Activated naive CD4-positive, alpha-beta T cell (primary cell): ENCODE results near the gene RPL6.
"Not testable (repeated sequence)": the region's sequence is repeated elsewhere in the genome, so short reads cannot be mapped to it uniquely, and the experiment has no call there.

Source experiments
- DNase-seq, 4 experiments: peaks; one replicate each; lab custom pipeline; 2025; lab: John Stamatoyannopoulos, UW

Gene RPL6

DNA sequence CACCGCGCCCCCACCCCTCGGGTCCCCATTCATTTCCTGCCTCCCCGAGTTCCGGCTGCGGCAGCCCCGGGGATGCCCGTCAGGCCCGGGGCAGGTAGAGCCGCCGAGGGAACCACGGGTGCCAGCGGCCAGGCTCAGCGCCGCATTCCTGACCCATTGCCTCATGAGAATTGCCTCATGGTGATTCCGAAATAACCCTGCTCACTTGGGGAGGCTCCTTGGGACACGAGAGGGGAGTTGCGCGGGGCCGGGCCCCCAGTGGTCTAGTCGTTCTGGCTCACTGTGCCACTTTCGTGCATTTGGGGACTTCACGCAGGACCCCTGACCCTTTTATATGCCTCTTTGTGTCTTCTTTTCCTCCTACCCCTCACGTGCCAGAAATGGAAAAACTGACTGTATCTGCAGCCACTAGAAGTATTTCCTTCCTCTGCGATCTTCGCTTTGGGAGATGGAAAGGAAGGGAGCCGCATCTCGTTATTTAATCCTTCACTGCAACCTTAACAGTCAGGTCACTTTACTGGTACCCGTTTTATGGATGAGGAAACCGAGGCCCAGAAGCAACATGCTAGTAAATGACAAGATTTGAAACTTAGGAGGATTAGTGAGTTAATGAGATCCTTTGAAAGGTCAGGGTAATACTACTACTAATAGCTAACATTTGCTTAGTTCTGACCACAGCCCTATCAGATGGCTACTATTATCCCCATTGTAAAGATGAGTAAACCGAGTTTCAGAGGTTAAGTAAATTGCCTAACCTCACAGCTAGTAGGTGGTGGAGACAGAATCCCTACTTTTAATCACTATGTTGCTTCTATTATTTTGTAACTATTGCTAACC is 10.1 kb upstream of the RPL6 start:
- peak in 2 of 4 experiments; percentile 32 to 42 for DNase-seq

DNA sequence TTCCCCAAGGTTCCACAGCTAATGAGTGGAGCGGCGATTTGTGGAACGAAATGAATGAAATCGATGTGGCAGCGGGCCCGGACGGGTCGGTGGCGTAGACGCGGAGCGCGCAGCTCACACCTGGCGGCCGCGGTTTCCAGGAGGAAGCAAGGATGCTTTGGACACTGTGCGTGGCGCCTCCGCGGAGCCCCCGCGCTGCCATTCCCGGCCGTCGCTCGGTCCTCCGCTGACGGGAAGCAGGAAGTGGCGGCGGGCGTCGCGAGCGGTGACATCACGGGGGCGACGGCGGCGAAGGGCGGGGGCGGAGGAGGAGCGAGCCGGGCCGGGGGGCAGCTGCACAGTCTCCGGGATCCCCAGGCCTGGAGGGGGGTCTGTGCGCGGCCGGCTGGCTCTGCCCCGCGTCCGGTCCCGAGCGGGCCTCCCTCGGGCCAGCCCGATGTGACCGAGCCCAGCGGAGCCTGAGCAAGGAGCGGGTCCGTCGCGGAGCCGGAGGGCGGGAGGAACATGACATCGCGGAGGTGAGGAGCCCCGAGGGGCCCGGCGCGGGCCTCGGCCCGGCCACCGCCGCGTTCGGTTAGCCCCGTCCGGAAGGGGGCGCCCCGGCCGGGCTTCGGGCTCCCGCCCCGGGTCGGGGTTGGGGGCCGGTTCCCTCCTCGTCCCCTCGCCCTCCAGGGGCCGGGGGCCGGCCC is 9.3 kb upstream of the RPL6 start, which contains the start of gene PTPN11:
PTPN11 (plus strand) TSS at position 340 of the 689 bp plus-strand sequence; CDS start at position 505, 165 bp downstream.
- peak; percentile 75 to 84 (median 80) for DNase-seq

DNA sequence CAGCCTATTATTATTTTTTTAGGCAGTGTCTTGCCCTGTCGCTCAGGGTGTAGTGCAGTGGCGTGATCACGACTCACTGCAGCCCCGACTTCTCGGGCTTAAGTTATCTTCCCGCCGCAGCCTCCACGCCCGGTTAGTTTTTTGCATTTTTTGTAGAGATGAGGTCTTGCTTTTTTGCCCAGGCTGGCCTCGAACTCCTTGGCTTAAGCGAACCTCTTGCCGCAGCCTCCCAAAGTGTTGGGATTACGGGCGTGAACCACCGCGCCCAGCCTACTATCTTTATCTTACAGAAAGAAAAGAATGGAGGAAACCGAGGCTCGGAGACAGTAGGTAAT is 8.8 kb upstream of the RPL6 start:
- no peak for DNase-seq

- not testable (repeated sequence) for DNase-seq
Measured at GRCh38 chr12:112415457-112415856, 6.1 kb upstream of the RPL6 start.

- no peak for DNase-seq
Measured at GRCh38 chr12:112413855-112414625, 4.6 kb upstream of the RPL6 start.

DNA sequence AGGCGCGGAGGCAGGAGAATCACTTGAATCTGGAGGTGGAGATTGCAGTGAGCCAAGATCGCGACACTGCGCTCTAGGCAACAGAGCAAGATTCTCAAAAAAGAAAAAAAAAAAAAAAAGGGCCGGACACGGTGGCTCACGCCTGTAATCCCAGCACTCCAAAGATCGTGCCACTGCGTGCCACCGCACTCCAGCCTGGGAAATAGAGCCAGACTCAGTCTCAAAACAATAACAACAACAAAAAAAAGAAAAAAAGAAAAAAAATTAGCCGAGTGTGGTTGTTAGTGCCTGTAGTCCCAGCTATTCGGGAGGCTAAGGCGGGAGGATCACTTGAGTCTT is 470 bp upstream of the RPL6 start:
- no peak for DNase-seq

GRCh38 chr12:112408621-112409020 is 784 bp downstream of the RPL6 start:
- DNase-seq, result no peak

DNA sequence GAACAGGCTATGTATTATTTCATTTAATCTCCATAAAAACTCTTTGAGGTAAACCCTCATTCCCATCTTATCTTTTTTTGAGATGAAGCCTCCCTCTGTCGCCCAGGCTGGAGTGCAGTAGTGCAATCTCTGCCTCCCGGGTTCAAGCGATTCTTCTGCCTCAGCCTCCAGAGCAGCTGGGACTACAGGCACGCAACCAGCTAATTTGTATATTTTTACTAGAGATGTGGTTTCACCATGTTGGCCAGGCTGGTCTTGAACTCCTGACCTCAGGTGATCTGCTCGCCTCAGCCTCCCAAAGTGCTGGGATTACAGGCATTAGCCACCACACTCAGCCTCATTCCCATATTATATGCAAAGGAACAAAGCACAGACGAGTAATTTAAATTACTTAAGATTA is 1.7 kb downstream of the RPL6 start:
- DNase-seq, result not testable (repeated sequence)

- DNase-seq, result no peak
Measured at GRCh38 chr12:112406519-112407488, 2.6 kb downstream of the RPL6 start.

DNA sequence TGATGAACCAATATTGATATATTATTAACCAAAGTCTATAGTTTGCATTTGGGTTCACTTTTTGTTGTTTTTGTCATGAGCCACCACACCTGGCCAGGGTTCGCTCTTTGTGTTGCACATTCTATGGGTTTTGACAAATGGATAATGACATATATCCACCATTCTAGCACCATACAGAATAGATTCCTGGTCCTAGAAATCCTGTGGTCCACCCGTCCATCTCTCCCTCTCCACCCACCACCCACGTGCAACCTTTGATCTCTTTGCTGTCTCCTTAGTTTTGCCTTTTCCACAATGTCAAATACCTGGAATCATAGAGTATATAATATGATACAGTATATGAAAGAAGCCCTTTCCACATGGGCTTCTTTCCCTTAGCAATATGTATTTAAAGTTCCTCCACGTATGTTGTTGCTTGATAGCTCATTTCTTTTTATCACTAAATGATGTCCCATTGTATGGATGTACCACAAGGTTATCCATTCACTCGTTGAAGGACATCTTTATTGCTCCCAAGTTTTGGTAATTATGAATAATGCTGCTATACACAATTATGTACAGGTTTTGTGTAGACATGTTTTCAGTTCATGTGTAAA is 7.4 kb downstream of the RPL6 start:
- DNase-seq, result no peak

DNA sequence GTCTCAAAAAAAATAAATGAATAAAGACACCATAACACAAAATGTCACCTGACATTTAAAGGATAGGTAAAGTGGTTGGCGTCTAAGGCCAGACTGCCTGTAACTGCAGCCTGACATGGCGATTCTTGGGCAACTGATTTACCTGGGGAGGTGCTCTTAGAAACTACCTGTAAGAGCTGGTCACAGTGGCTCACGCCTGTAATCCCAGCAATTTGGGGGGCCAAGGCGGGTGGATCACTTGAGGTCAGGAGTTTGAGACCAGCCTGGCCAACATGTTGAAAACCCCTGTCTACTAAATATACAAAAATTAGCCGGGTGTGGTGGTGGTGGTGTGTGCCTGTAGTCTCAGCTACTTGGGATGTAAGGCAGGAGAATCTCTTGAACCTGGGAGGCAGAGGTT is 8.4 kb downstream of the RPL6 start:
- DNase-seq, result no peak

DNA sequence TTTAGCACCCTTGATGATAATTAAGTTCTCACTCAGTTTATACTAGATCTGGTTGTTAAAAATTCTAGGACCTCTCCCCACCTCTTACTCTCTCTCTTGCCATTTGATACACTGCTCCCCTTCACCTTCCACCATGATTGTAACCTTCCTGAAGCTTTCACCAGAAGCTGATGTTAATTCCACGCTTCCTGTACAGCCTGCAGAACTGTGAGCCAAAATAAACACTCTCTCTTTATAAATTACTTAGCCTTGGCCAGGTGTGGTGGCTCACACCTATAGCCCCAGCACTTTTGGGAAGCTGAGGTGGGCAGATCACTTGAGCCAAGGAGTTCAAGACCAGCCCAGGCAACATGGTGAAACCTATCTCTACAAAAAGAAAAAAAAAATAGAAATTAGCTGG is 16.1 kb downstream of the RPL6 start:
- no peak for DNase-seq

DNA sequence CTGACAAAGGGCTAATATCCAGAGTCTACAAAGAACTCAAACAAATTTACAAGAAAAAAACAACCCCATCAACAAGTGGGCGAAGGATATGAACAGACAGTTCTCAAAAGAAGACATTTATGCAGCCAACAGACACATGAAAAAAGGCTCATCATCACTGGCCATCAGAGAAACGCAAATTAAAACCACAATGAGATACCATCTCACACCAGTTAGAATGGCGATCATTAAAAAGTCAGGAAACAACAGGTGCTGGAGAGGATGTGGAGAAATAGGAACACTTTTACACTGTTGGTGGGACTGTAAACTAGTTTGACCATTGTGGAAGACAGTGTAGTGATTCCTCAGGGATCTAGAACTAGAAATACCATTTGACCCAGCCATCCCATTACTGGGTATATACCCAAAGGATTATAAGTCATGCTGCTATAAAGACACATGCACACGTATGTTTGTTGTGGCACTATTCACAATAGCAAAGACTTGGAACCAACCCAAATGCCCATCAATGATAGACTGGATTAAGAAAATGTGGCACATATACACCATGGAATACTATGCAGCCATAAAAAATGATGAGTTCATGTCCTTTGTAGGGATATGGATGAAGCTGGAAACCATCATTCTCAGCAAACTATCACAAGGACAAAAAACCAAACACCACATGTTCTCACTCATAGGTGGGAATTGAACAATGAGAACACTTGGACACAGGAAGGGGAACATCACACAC is 19.3 kb downstream of the RPL6 start:
- not testable (repeated sequence) for DNase-seq

- no peak for DNase-seq
Measured at GRCh38 chr12:112389228-112389627, 20.2 kb downstream of the RPL6 start.

GRCh38 chr12:112386726-112387125 is 22.7 kb downstream of the RPL6 start:
- DNase-seq, result no peak

- no peak for DNase-seq
Measured at GRCh38 chr12:112382866-112383265, 26.5 kb downstream of the RPL6 start.

DNA sequence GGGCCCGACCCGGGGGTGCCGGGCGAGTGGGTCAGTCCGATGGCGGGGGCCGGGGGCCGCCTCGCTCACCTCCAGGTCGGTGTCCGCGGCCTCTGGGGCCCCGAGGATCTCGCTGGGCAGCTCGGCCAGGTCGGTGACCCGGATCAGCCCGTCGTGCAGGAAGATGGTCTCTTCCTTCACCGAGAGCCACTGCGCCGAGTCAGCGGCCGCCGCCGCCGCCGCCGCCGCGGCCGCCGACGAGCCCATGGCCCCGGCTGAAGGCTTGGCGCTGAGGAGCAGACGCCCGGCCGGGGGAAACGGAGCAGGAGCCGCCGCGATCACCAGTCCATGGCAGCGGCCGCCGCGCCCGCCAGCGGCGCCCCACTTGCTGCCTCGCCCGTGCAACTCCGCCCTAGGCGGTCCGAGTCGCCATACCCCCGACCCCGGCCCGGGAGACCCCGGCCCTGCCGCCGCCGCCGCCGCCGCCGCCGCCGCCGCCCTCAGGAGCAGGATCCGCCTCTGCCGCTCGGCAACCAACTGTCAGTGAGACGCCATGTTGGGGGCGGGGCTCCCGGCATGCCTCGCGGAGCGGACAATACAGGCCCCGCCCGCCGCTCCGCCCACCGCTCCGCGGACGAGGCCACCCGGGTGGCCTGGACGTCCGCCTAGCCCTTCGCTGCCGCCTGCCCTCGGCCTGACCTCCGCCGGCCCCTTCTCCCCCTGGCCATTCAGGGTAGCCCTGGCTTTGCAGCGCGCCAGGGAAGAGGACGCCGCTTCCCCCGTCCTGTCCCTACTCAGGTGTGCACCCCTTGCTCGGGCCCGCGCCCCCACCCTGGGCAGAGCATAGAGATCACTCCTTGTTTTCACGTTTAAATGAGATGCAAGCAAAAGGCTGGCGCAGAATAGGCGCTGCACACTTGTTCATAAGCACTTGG is 27.3 kb downstream of the RPL6 start, which contains the start of gene HECTD4:
HECTD4 (minus strand) TSS at position 549 of the 914 bp plus-strand sequence; CDS start at position 246, 303 bp downstream.
- peak; percentile 75 to 93 (median 78) for DNase-seq

GRCh38 chr12:112381406-112381882 is 28.0 kb downstream of the RPL6 start:
- DNase-seq, result peak in 1 of 4 experiments; percentile 1
